Esophagus muscularis mucosa (tissue), 4 donors: ENCODE data around the gene SLC28A1. TPM values are rescaled to one million over a fixed set of nuclear protein-coding genes. Genes with fewer than 3 reads are reported as not detected.

Experiments
- DNase-seq: peaks from one replicate; pipeline ENCODE4 v3.0.0-alpha.2; 2017; ENCODE audit errors: extremely low spot score
- H3K27ac ChIP-seq, 4 donors: fragments of 200-600 bp; sonication (generic); replicated peaks in 1 of 4; 1 replicate in 3 of 4; 2 replicates in 1 of 4; pipeline ENCODE4 v1.5.1; 2016 to 2019; ENCODE audit warnings: mild to moderate bottlenecking in 1 of 4
- H3K27me3 ChIP-seq, 4 donors: fragments of 200-600 bp; sonication (generic); one replicate each; pipeline versions ENCODE4 v1.5.1 to v1.6.0; 2016 to 2019
- H3K36me3 ChIP-seq, 4 donors: fragments of 200-600 bp; sonication (generic); one replicate each; pipeline ENCODE4 v1.5.1; 2016 to 2019
- H3K4me1 ChIP-seq, 4 donors: fragments of 200-600 bp; sonication (generic); one replicate each; pipeline ENCODE4 v1.5.1; 2016 to 2019
- H3K4me3 ChIP-seq, 4 donors: fragments of 200-600 bp; sonication (generic); 1 replicate in 2 of 4; 2 replicates in 2 of 4; pipeline ENCODE4 v1.5.1; 2016 to 2019; ENCODE audit warnings: mild to moderate bottlenecking in 4 of 4, moderate library complexity in 1 of 4
- H3K9me3 ChIP-seq, 4 donors: fragments of 200-600 bp; sonication (generic); 1 replicate in 3 of 4; 2 replicates in 1 of 4; pipeline ENCODE4 v1.5.1; 2016 to 2019
- CTCF ChIP-seq, 3 experiments: fragments of 200-600 bp in 2 of 3; fragments of 450-650 bp in 1 of 3; sonication (generic) in 2 of 3; IDR thresholded peaks; one replicate each; pipeline ENCODE4 v1.5.1; 2017 to 2019; ENCODE audit warnings: antibody characterized with exemption in 3 of 3, mild to moderate bottlenecking in 2 of 3, moderate library complexity in 1 of 3
- EP300 ChIP-seq: sonication (generic); formaldehyde crosslinking; IDR thresholded peaks from one replicate; pipeline ENCODE4 v1.6.1; 2017; ENCODE audit warnings: antibody characterized with exemption
- POLR2A ChIP-seq: fragments of 450-650 bp; IDR thresholded peaks from one replicate; pipeline ENCODE4 v1.6.1; 2017; ENCODE audit warnings: antibody characterized with exemption, moderate library complexity, mild to moderate bottlenecking, low read depth
- POLR2AphosphoS5 ChIP-seq, 2 donors: sonication (generic); formaldehyde crosslinking; IDR thresholded peaks; one replicate each; pipeline ENCODE4 v1.6.1; 2017; ENCODE audit warnings: antibody characterized with exemption in 2 of 2
- WGBS: methylation state at CpG from one replicate; pipeline ENCODE4 v1.1.5; 2018; 5-methylcytosine and 5-hydroxymethylcytosine counted together
- intact Hi-C: fragments of 100-400 bp; cut with DNase I; formaldehyde crosslinking; loops from one replicate; pipeline ENCODE4 v1.15.1; 2023
- total RNA-seq, 4 donors: library from RNA; depleted of rRNA; stranded (reverse); fragments of >200 nt; gene quantifications; one replicate each; pipeline versions ENCODE4 v1.1.0 to v1.2.1, GENCODE V29; 2016

Gene SLC28A1
- total RNA-seq, 4 donors from 2014 or later: 0.23 TPM; not detected in 3

GRCh38 chr15:84973492-84974460 lies 89.3 kb downstream of the SLC28A1 start:
- H3K36me3 ChIP-seq: no peaks in the 10 kb centered on the region
- H3K4me3 ChIP-seq: no peak overlapping the region
- TF ChIP-seq POLR2A (no peak), EP300 (no peak), CTCF (IDR thresholded peaks at IDR 0.05) (no peak), POLR2AphosphoS5 (IDR thresholded peaks at IDR 0.05) (no peak)
- no peak for DNase-seq
- WGBS: 87% methylated on average over 16 of the region's 16 CpGs
- no peaks in the 10 kb centered on the region for H3K9me3 ChIP-seq
- intact Hi-C loops: no loop called here
- H3K27ac ChIP-seq: no peak overlapping the region
- H3K4me1 ChIP-seq: no peaks in the 10 kb centered on the region
- no peaks in the 10 kb centered on the region for H3K27me3 ChIP-seq

- no peak for DNase-seq
- 90% methylated on average over 5 of the region's 5 CpGs for WGBS
- H3K27me3 ChIP-seq: no peaks in the 10 kb centered on the region
Observed at GRCh38 chr15:84975871-84976351, 91.4 kb downstream of the SLC28A1 start.

GRCh38 chr15:84976746-84977345 lies 92.4 kb downstream of the SLC28A1 start:
- H3K36me3 ChIP-seq: no peaks in the 10 kb centered on the region
- 94% methylated on average over 10 of the region's 10 CpGs for WGBS
- TF ChIP-seq POLR2AphosphoS5 (IDR thresholded peaks at IDR 0.05) (no peak), EP300 (no peak), CTCF (IDR thresholded peaks at IDR 0.05) (no peak), POLR2A (no peak)
- intact Hi-C loops: no loop called here
- H3K4me1 ChIP-seq: peaks cover 8 to 10% (median 9%) of the 10 kb centered on the region in 4 donors
- no peak for DNase-seq
- no peaks in the 10 kb centered on the region for H3K27me3 ChIP-seq
- no peak overlapping the region for H3K4me3 ChIP-seq
- no peak overlapping the region for H3K27ac ChIP-seq
- no peaks in the 10 kb centered on the region for H3K9me3 ChIP-seq

More at GRCh38 chr15:84975871-84976351, 91.4 kb downstream of the SLC28A1 start:
- Histone ChIP-seq H3K36me3 (no peaks in the 10 kb centered on the region), H3K9me3 (no peaks in the 10 kb centered on the region), H3K4me3 (no peak overlapping the region), H3K4me1 (peaks cover 8 to 10% (median 9%) of the 10 kb centered on the region in 4 donors), H3K27ac (no peak overlapping the region)
- TF ChIP-seq CTCF (IDR thresholded peaks at IDR 0.05) (no peak), POLR2A (no peak), POLR2AphosphoS5 (IDR thresholded peaks at IDR 0.05) (no peak), EP300 (no peak)
- intact Hi-C loops: no loop called here

- TF ChIP-seq POLR2A: no peak
- TF ChIP-seq POLR2AphosphoS5 (IDR thresholded peaks at IDR 0.05): no peak
- no peak for TF ChIP-seq EP300
- TF ChIP-seq CTCF (IDR thresholded peaks at IDR 0.05): no peak
- Histone ChIP-seq H3K36me3 (no peaks in the 10 kb centered on the region), H3K4me1 (peaks cover 21 to 33% (median 31%) of the 10 kb centered on the region in 4 donors), H3K27me3 (no peaks in the 10 kb centered on the region), H3K9me3 (no peaks in the 10 kb centered on the region), H3K27ac (peak overlapping the region in 3 of 4 donors; percentile 93 to 96 (median 95)), H3K4me3 (peak overlapping the region; percentile 78 to 95 (median 87))
- no peak for DNase-seq
- intact Hi-C loops: loop anchor here (10.0 kb wide), 1 partner anchor 65 kb away; no protein-coding TSS in a partner anchor
- 32% methylated on average over 12 of the region's 16 CpGs for WGBS
Observed at GRCh38 chr15:84979651-84980050, 95.2 kb downstream of the SLC28A1 start.
